Osteocyte (in vitro differentiated cells): ENCODE data around the gene ADAT1. TPM values are rescaled to one million over a fixed set of nuclear protein-coding genes. Genes with fewer than 3 reads are reported as not detected.

Experiments
- DNase-seq: peaks from one replicate; pipeline ENCODE4 v3.0.0; 2021; ENCODE audit warnings: mixed read lengths; ENCODE audit not compliant: unreplicated experiment; ENCODE audit errors: extremely low spot score
- H3K27ac Mint-ChIP-seq: one replicate; pipeline ENCODE4 v1.8.0; 2021; ENCODE audit warnings: mild to moderate bottlenecking, mixed read lengths; ENCODE audit not compliant: unreplicated experiment
- H3K27me3 Mint-ChIP-seq: one replicate; pipeline ENCODE4 v1.8.0; 2021; ENCODE audit warnings: mixed read lengths; ENCODE audit not compliant: unreplicated experiment
- H3K36me3 Mint-ChIP-seq: one replicate; pipeline ENCODE4 v1.8.0; 2021; ENCODE audit warnings: mixed read lengths; ENCODE audit not compliant: unreplicated experiment
- H3K4me1 Mint-ChIP-seq: one replicate; pipeline ENCODE4 v1.8.0; 2021; ENCODE audit warnings: mixed read lengths; ENCODE audit not compliant: unreplicated experiment
- H3K4me3 Mint-ChIP-seq: one replicate; pipeline ENCODE4 v1.8.0; 2021; ENCODE audit warnings: mild to moderate bottlenecking, moderate library complexity, mixed read lengths; ENCODE audit not compliant: unreplicated experiment
- H3K9me3 Mint-ChIP-seq: one replicate; pipeline ENCODE4 v1.8.0; 2021; ENCODE audit warnings: mixed read lengths; ENCODE audit not compliant: unreplicated experiment
- CTCF ChIP-seq: fragments of 200-600 bp; sonication (generic); IDR thresholded peaks from 2 replicates; pipeline ENCODE4 v1.5.0; 2021; ENCODE audit warnings: antibody characterized with exemption, mild to moderate bottlenecking, moderate library complexity
- total RNA-seq: library from RNA; stranded (reverse); gene quantifications from 2 replicates; pipeline ENCODE4 v1.2.1, GENCODE V29; 2021

ADAT1 gene
- total RNA-seq, 1 donor from 2014 or later, result 55.9 TPM

DNA sequence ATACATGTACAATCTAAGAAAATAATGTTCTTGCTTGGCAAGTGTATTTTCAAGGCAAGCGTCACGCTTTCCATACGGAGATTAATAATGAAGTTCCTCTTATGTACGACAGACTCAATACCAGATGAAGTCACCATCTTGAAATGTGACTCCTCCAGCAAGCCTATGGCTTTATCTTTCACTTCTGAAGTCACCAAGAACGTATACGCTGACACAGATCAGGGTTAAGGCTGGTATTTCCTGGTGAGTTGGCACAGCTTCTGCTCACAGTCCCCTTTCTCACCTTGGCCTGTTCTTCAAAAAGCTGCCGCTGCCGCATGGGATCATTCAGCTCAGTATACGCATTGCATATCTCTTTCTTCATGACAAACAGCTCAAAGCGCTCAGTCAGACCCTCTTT is 6.1 kb upstream of the ADAT1 start:
- H3K36me3 Mint-ChIP-seq, result peaks cover 53% of the 10 kb centered on the region

GRCh38 chr16:75628351-75628750 is 5.3 kb upstream of the ADAT1 start:
- no peaks in the 10 kb centered on the region for H3K27me3 Mint-ChIP-seq
- H3K4me1 Mint-ChIP-seq, result peaks cover 2% of the 10 kb centered on the region
- H3K36me3 Mint-ChIP-seq, result peaks cover 46% of the 10 kb centered on the region
- no peak for TF ChIP-seq CTCF
- no peak overlapping the region for H3K27ac Mint-ChIP-seq
- no peak overlapping the region for H3K4me3 Mint-ChIP-seq
- DNase-seq, result no peak
- no peaks in the 10 kb centered on the region for H3K9me3 Mint-ChIP-seq

More for the DNA sequence above, 6.1 kb upstream of the ADAT1 start:
- no peaks in the 10 kb centered on the region for H3K27me3 Mint-ChIP-seq
- no peak for DNase-seq
- no peak overlapping the region for H3K4me3 Mint-ChIP-seq
- H3K27ac Mint-ChIP-seq, result no peak overlapping the region
- TF ChIP-seq CTCF, result no peak
- no peaks in the 10 kb centered on the region for H3K4me1 Mint-ChIP-seq
- no peaks in the 10 kb centered on the region for H3K9me3 Mint-ChIP-seq

GRCh38 chr16:75627851-75628250 is 4.8 kb upstream of the ADAT1 start:
- no peak for TF ChIP-seq CTCF
- Mint-ChIP-seq H3K27ac (no peak overlapping the region), H3K4me3 (no peak overlapping the region), H3K36me3 (peaks cover 42% of the 10 kb centered on the region), H3K4me1 (peaks cover 6% of the 10 kb centered on the region), H3K9me3 (no peaks in the 10 kb centered on the region), H3K27me3 (no peaks in the 10 kb centered on the region)
- DNase-seq, result no peak

GRCh38 chr16:75626806-75627205 is 3.7 kb upstream of the ADAT1 start:
- H3K4me1 Mint-ChIP-seq, result peaks cover 14% of the 10 kb centered on the region
- H3K27ac Mint-ChIP-seq, result no peak overlapping the region
- DNase-seq, result no peak
- TF ChIP-seq CTCF, result no peak
- no peaks in the 10 kb centered on the region for H3K9me3 Mint-ChIP-seq
- peaks cover 39% of the 10 kb centered on the region for H3K36me3 Mint-ChIP-seq
- no peaks in the 10 kb centered on the region for H3K27me3 Mint-ChIP-seq
- no peak overlapping the region for H3K4me3 Mint-ChIP-seq

DNA sequence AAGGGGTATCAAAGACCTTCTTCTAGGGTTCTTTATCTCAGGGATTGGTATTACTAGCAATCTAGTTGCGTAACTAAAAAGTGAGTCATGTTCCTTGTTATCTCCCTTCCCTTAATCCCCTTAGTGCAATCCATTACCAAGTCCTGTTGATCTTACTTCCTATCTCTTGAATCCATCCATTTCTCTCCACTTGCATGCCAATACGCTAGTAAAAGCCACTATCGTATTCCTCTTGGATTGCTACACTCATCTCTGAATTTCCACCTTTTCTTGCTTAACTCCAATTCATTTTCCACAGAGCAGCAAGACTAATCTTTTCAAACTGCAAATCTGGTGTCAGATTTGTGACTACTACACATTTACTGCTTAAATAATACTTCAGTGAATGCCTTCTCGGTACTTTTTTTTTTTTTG is 1.8 kb upstream of the ADAT1 start:
- peaks cover 26% of the 10 kb centered on the region for H3K4me1 Mint-ChIP-seq

More for the DNA sequence above, 1.8 kb upstream of the ADAT1 start:
- peaks cover 28% of the 10 kb centered on the region for H3K36me3 Mint-ChIP-seq
- H3K9me3 Mint-ChIP-seq, result no peaks in the 10 kb centered on the region
- H3K4me3 Mint-ChIP-seq, result no peak overlapping the region
- H3K27ac Mint-ChIP-seq, result no peak overlapping the region
- DNase-seq, result no peak
- H3K27me3 Mint-ChIP-seq, result no peaks in the 10 kb centered on the region
- TF ChIP-seq CTCF, result no peak
